ENCODE data around the gene ERBB4. TPM values are rescaled to one million over a fixed set of nuclear protein-coding genes. Genes with fewer than 3 reads are reported as not detected.

Gene ERBB4
- total RNA-seq, 4 donors from 2014 or later: 0.04 to 0.57 (median 0.35) TPM; not detected in 1

DNA sequence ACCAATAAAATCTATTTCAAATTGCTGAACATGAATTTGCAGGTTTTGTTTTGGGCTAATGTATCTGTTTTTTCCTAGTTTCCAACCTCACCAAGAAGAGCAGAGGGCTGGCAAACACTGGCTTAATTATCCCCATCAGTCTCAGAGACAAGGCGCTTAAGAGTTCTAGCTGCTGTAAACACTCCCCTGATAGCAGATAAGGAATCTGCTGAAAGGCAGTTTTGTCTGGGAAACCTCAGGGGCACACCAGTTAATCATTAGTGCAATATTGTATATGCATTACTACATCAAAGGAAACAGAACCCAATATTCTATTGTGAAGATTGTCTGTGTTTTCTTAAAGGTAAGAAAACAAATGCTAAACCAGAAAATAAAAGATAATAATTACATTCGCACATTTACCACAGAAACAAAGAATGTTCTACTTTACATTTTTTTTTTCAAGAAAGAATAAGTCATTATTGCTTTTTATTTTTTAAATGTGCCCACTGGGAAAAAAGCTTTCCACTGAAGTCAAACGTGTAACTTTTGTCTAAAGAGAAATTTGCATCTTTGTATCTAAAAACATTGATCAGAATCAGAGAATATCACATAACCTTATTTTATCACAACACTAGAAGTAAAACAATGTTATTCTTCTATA is 179.1 kb downstream of the ERBB4 start:
- no peak overlapping the region for H3K27ac ChIP-seq
- 37 to 59% methylated on average over 3 of the region's 3 CpGs for WGBS, 2 donors
- no peaks in the 10 kb centered on the region for H3K27me3 ChIP-seq
- H3K4me3 ChIP-seq: no peak overlapping the region
- intact Hi-C loops (cut with DNase I): no loop called here
- H3K36me3 ChIP-seq: no peaks in the 10 kb centered on the region
- TF ChIP-seq, protein P1, sequence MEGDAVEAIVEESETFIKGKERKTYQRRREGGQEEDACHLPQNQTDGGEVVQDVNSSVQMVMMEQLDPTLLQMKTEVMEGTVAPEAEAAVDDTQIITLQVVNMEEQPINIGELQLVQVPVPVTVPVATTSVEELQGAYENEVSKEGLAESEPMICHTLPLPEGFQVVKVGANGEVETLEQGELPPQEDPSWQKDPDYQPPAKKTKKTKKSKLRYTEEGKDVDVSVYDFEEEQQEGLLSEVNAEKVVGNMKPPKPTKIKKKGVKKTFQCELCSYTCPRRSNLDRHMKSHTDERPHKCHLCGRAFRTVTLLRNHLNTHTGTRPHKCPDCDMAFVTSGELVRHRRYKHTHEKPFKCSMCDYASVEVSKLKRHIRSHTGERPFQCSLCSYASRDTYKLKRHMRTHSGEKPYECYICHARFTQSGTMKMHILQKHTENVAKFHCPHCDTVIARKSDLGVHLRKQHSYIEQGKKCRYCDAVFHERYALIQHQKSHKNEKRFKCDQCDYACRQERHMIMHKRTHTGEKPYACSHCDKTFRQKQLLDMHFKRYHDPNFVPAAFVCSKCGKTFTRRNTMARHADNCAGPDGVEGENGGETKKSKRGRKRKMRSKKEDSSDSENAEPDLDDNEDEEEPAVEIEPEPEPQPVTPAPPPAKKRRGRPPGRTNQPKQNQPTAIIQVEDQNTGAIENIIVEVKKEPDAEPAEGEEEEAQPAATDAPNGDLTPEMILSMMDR (IDR thresholded peaks at IDR 0.05): no peak
- TF ChIP-seq POLR2A (IDR thresholded peaks at IDR 0.05): no peak
- H3K9me3 ChIP-seq: no peaks in the 10 kb centered on the region
- no peak for DNase-seq
- no peaks in the 10 kb centered on the region for H3K4me1 ChIP-seq

DNA sequence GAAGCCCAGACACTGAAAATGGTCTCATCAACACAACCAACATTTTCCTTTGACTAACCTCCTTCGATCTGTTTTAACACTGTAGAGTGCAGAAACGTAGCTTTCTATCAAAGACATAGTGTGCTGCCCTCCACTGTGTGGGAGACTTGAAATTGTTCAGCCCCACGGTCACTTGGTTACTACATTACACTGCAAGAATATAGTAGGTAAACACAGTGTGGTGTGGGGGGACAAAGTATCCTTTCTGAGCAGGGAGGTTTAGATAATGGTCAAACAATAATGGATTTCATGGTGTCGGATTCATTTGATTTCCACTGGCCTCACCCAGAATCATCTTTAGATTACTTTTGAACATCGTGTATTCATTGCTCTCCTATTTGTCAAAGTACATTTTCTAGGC is 181.0 kb downstream of the ERBB4 start:
- Histone ChIP-seq H3K9me3 (no peaks in the 10 kb centered on the region), H3K4me3 (no peak overlapping the region), H3K27ac (no peak overlapping the region), H3K36me3 (no peaks in the 10 kb centered on the region), H3K4me1 (no peaks in the 10 kb centered on the region), H3K27me3 (no peaks in the 10 kb centered on the region)
- TF ChIP-seq POLR2A (IDR thresholded peaks at IDR 0.05): no peak
- TF ChIP-seq, protein P1 (IDR thresholded peaks at IDR 0.05): no peak
- intact Hi-C loops (cut with DNase I): no loop called here
- 57 to 62% methylated on average over 5 of the region's 5 CpGs for WGBS, 2 donors
- no peak for DNase-seq

DNA sequence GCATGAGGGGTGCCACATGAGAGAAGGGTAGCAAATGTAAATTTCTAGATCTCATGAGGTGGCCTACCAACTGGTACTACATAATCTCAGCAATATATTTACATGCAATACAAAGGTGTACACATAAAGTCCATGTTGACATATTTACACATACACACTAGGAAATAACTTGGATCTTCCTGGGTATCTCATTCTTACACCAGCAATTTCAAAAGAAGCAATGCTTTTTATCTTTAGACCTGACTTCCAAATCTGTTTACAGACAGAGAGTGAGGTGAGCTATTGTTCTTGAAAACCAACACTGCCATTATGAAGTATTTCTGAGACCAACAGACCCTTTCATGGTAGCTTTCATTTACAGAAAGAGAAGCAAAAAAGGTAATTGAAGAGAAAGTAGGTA is 184.2 kb downstream of the ERBB4 start:
- intact Hi-C loops (cut with DNase I): no loop called here

DNA sequence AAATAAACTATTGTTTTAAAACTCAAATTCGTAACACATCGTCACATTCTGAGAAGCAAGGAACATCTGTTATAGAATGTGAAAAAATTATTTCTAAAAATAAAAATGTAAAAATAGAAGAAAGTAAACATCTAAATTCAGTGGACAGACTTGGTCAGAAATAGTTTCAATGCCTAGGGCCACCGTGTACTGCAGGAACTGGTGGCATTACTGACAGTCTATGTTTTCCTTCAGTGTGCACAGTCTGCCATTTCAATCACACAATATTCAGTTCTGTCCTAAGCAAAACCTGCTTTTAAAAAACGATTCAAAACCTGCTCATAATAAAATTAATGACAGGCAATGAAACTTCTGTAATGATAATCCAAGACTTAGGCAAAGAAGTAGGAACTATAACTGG is 190.1 kb downstream of the ERBB4 start:
- no peak for TF ChIP-seq POLR2A (IDR thresholded peaks at IDR 0.05)
- TF ChIP-seq, protein P1 (IDR thresholded peaks at IDR 0.05): no peak
- H3K27me3 ChIP-seq: no peaks in the 10 kb centered on the region
- DNase-seq: no peak
- H3K4me3 ChIP-seq: no peak overlapping the region
- intact Hi-C loops (cut with DNase I): no loop called here
- no peaks in the 10 kb centered on the region for H3K9me3 ChIP-seq
- no peaks in the 10 kb centered on the region for H3K36me3 ChIP-seq
- H3K27ac ChIP-seq: no peak overlapping the region
- H3K4me1 ChIP-seq: no peaks in the 10 kb centered on the region
- 59 to 61% methylated on average over 4 of the region's 4 CpGs for WGBS, 2 donors

More for the DNA sequence above, 184.2 kb downstream of the ERBB4 start:
- Histone ChIP-seq H3K27ac (no peak overlapping the region), H3K4me1 (no peaks in the 10 kb centered on the region), H3K9me3 (no peaks in the 10 kb centered on the region), H3K27me3 (no peaks in the 10 kb centered on the region), H3K4me3 (no peak overlapping the region), H3K36me3 (no peaks in the 10 kb centered on the region)
- DNase-seq: no peak
- no peak for TF ChIP-seq POLR2A (IDR thresholded peaks at IDR 0.05)
- TF ChIP-seq, protein P1 (IDR thresholded peaks at IDR 0.05): no peak

DNA sequence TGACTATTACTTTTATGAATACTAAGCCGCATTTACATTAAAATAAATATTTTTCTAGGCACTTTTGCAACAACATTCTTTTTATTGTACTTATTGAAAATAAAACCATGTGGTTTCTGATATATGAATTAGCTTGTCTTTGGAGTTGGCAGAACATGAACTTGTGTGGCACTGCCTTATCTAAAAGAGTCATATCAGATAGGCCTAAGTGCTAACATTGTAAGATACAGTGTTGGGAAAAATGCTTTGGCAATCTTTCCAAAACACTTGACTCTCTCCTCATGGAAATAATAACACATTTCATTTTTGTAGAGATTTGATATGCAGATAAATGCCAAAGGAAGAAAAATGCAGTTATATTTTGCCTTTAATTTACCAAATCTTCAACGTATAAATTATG is 191.7 kb downstream of the ERBB4 start:
- TF ChIP-seq, protein P1 (IDR thresholded peaks at IDR 0.05): no peak
- no peak for TF ChIP-seq POLR2A (IDR thresholded peaks at IDR 0.05)
- no peak for DNase-seq
- Histone ChIP-seq H3K27me3 (no peaks in the 10 kb centered on the region), H3K36me3 (no peaks in the 10 kb centered on the region), H3K4me1 (no peaks in the 10 kb centered on the region), H3K4me3 (no peak overlapping the region), H3K27ac (no peak overlapping the region), H3K9me3 (no peaks in the 10 kb centered on the region)
- intact Hi-C loops (cut with DNase I): no loop called here
- WGBS, 2 donors: 31 to 36% methylated on average over 2 of the region's 2 CpGs

Data from esophagus squamous epithelium (tissue), 5 donors.